ENCODE data around the gene ESPL1.

The ESPL1 gene

DNA sequence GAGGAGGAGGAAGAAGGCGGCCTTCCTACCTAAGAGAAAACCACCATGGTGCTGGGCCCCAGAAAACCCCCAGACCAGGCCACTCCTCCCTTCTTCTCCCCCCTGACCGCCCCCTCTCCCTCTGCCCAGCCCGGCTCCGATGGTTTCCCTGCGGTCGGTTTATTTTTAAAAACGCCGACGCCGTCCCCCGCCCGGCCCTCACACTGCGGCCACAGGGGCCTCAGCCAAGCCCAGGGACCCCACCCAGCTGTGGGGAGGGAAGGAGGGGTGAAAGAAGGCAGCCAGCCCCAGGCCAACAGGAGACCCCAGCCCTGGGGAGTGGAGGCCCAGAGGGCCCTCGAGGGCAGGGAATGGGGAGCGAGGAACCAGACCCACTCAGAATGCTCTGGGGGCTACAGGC, 64.6 kb downstream of the ESPL1 start:
- Histone ChIP-seq H2AFZ (ENCODE audit: low read depth, low read length) (no peak overlapping the region), H3K36me3 (ENCODE audit: insufficient read depth, low read length) (no peaks in the 10 kb centered on the region), H3K9me3 (ENCODE audit: low read length) (no peaks in the 10 kb centered on the region), H3K4me3 (ENCODE audit: low read length) (no peak overlapping the region), H3K4me1 (ENCODE audit: insufficient read depth, low read length) (no peaks in the 10 kb centered on the region), H3K27me3 (ENCODE audit: insufficient read depth, low read length) (peaks cover 55% of the 10 kb centered on the region)

DNA sequence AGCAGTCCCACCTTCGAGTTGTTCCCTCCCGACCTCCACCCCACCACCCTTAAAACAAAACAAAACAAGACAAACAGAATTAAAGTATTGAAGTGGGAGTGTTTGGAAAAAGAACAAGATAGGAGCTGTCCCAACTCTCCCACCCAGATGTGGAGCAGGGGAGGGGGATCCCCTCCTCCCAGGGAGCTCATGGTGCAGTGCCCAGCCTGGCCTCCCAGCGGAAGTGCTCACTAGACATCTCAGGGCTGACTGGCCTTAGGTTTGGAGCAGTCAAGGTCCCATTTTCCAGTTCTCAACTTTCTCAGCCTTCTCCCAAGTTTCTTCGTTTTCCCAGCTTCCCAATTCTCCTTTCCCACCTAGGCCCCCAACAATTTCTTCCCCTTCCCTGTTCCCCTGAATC, 65.2 kb downstream of the ESPL1 start:
- H3K4me3 ChIP-seq (ENCODE audit: low read length), result no peak overlapping the region
- no peaks in the 10 kb centered on the region for H3K4me1 ChIP-seq (ENCODE audit: insufficient read depth, low read length)
- H3K9me3 ChIP-seq (ENCODE audit: low read length), result no peaks in the 10 kb centered on the region
- H3K27me3 ChIP-seq (ENCODE audit: insufficient read depth, low read length), result peaks cover 58% of the 10 kb centered on the region
- no peaks in the 10 kb centered on the region for H3K36me3 ChIP-seq (ENCODE audit: insufficient read depth, low read length)
- H2AFZ ChIP-seq (ENCODE audit: low read depth, low read length), result no peak overlapping the region

DNA sequence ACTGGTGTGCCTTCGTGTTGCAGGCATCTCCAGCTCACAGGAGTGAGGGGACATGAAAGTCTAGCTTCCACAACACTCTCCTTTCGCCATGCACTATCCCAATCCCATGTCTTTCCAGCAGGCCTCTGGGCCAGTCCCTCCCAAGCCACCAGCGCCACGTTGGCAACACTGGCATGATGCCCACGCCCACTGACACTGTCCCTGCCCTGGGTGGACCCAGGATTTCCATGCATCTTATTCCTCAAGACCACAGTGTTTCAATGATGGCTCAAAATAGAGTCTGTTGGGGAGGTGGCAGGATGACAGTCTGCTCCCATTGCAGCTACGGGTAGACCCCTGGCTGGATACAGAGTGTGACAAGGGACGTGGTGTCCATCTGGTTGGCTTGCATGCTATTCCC, 65.7 kb downstream of the ESPL1 start:
- Histone ChIP-seq H3K4me1 (ENCODE audit: insufficient read depth, low read length) (no peaks in the 10 kb centered on the region), H3K9me3 (ENCODE audit: low read length) (no peaks in the 10 kb centered on the region), H3K36me3 (ENCODE audit: insufficient read depth, low read length) (no peaks in the 10 kb centered on the region), H3K27me3 (ENCODE audit: insufficient read depth, low read length) (peaks cover 61% of the 10 kb centered on the region), H2AFZ (ENCODE audit: low read depth, low read length) (no peak overlapping the region), H3K4me3 (ENCODE audit: low read length) (no peak overlapping the region)

DNA sequence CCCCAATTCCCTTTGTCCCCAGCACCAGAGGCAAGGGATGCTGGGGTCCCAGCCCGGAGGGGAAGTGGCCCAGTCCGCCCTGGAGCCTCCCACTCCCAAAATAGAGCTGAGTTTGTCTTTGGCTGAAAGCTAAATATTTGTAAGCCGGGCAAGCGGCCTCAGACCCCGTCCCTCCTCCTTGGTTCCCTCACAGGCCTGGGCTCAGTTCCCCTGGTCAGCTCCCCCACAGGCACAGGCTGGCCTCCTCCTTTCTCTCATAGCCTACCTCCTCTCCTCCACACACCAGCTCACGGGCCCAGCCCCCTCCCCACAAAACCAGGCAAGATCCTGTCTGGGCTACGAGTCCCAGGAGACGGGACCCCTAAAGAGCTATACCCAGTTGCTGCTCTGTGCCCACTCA, 66.7 kb downstream of the ESPL1 start:
- H2AFZ ChIP-seq (ENCODE audit: low read depth, low read length), result no peak overlapping the region
- H3K4me3 ChIP-seq (ENCODE audit: low read length), result no peak overlapping the region
- peaks cover 56% of the 10 kb centered on the region for H3K27me3 ChIP-seq (ENCODE audit: insufficient read depth, low read length)
- H3K4me1 ChIP-seq (ENCODE audit: insufficient read depth, low read length), result no peaks in the 10 kb centered on the region
- no peaks in the 10 kb centered on the region for H3K9me3 ChIP-seq (ENCODE audit: low read length)
- H3K36me3 ChIP-seq (ENCODE audit: insufficient read depth, low read length), result no peaks in the 10 kb centered on the region

GRCh38 chr12:53336181-53336681, 68.1 kb downstream of the ESPL1 start, which contains the start of gene SP7:
Gene SP7, minus strand, starts transcription at chr12:53336354. Its CDS starts 708 bp downstream, at chr12:53335646.
- no peaks in the 10 kb centered on the region for H3K36me3 ChIP-seq (ENCODE audit: insufficient read depth, low read length)
- H3K27me3 ChIP-seq (ENCODE audit: insufficient read depth, low read length), result peaks cover 58% of the 10 kb centered on the region
- no peaks in the 10 kb centered on the region for H3K4me1 ChIP-seq (ENCODE audit: insufficient read depth, low read length)
- H3K4me3 ChIP-seq (ENCODE audit: low read length), result no peak within 1 kb of the TSS
- no peak within 1 kb of the TSS for H2AFZ ChIP-seq (ENCODE audit: low read depth, low read length)
- no peaks in the 10 kb centered on the region for H3K9me3 ChIP-seq (ENCODE audit: low read length)

- peaks cover 48% of the 10 kb centered on the region for H3K27me3 ChIP-seq (ENCODE audit: insufficient read depth, low read length)
- H3K36me3 ChIP-seq (ENCODE audit: insufficient read depth, low read length), result no peaks in the 10 kb centered on the region
- H2AFZ ChIP-seq (ENCODE audit: low read depth, low read length), result no peak overlapping the region
- H3K4me3 ChIP-seq (ENCODE audit: low read length), result no peak overlapping the region
- no peaks in the 10 kb centered on the region for H3K9me3 ChIP-seq (ENCODE audit: low read length)
- H3K4me1 ChIP-seq (ENCODE audit: insufficient read depth, low read length), result no peaks in the 10 kb centered on the region
Measured at GRCh38 chr12:53338017-53338416, 69.9 kb downstream of the ESPL1 start.

GRCh38 chr12:53338916-53339315, 70.8 kb downstream of the ESPL1 start:
- Histone ChIP-seq H3K27me3 (ENCODE audit: insufficient read depth, low read length) (peaks cover 40% of the 10 kb centered on the region), H3K4me1 (ENCODE audit: insufficient read depth, low read length) (no peaks in the 10 kb centered on the region), H2AFZ (ENCODE audit: low read depth, low read length) (no peak overlapping the region), H3K4me3 (ENCODE audit: low read length) (no peak overlapping the region), H3K9me3 (ENCODE audit: low read length) (no peaks in the 10 kb centered on the region), H3K36me3 (ENCODE audit: insufficient read depth, low read length) (no peaks in the 10 kb centered on the region)

DNA sequence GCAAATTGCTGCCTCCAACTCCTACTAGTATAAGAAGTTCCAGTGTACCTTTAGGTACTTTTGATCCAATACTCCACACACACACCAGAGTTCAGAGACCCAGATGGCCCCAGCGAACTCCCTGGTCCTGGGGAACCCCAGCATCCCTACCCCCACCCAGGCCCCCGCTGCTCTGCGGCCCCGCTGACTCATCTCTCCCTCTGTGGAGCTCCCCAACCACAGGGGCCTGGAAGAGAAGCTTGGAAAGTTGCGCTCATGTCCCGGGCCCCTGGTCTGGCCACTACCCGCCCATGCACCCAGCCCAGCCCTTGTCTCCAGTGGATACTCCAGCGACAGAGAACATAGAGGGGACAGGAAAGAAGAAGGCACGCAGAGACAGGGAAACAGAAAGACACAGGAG, 72.3 kb downstream of the ESPL1 start:
- H3K36me3 ChIP-seq (ENCODE audit: insufficient read depth, low read length), result no peaks in the 10 kb centered on the region
- H3K9me3 ChIP-seq (ENCODE audit: low read length), result no peaks in the 10 kb centered on the region
- peaks cover 43% of the 10 kb centered on the region for H3K27me3 ChIP-seq (ENCODE audit: insufficient read depth, low read length)
- no peak overlapping the region for H2AFZ ChIP-seq (ENCODE audit: low read depth, low read length)
- no peak overlapping the region for H3K4me3 ChIP-seq (ENCODE audit: low read length)
- H3K4me1 ChIP-seq (ENCODE audit: insufficient read depth, low read length), result peaks cover 5% of the 10 kb centered on the region

Data from neuron (in vitro differentiated cells).